ENCODE measurements around the gene GNAL. TPM values are rescaled to one million over a fixed set of nuclear protein-coding genes. Genes with fewer than 3 reads are reported as not detected.

Gene GNAL
- total RNA-seq, 1 experiment from 2014 or later, result 4.6 TPM

DNA sequence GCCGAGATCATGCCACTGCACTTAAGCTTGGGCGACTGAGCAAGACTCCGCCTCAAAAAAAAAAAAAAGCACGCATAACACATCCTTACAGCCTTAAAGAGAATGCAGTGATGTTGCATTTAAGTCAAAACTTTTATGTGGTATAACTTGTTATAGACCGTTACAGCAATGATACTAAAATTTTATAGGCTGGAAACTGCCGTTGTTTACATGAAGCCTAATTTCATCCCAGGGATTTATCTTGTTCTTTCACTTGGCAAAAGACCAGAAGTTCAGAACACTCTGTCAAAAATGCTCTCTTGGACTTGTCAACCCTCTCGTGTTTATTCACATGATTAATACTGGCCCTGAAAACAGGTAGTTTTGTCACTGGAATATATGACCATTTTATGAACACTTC lies 7.4 kb downstream of the GNAL start (continued):
- TF ChIP-seq ELF1 (IDR thresholded peaks at IDR 0.05; ENCODE audit: borderline replicate concordance, low read depth) (no peak), ZFX (IDR thresholded peaks at IDR 0.05) (no peak), JUND (IDR thresholded peaks at IDR 0.05) (no peak), TCF7L2 (IDR thresholded peaks at IDR 0.05; ENCODE audit: borderline replicate concordance, extremely low read depth, insufficient read depth, insufficient read length) (no peak), ZBTB33 (IDR thresholded peaks at IDR 0.05; ENCODE audit: extremely low read depth, insufficient replicate concordance, low read length) (no peak), FOSL1 (IDR thresholded peaks at IDR 0.05; ENCODE audit: low read depth) (no peak), YY1 (IDR thresholded peaks at IDR 0.05; ENCODE audit: extremely low read depth, insufficient replicate concordance, low read depth, low read length) (no peak)
- TF ChIP-seq, protein P1, sequence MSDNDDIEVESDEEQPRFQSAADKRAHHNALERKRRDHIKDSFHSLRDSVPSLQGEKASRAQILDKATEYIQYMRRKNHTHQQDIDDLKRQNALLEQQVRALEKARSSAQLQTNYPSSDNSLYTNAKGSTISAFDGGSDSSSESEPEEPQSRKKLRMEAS (IDR thresholded peaks at IDR 0.05), result no peak

GRCh38 chr18:11700876-11701275 lies 11.8 kb downstream of the GNAL start:
- no peak for ATAC-seq
- RAD21 ChIA-PET (ENCODE audit: low non-redundant PET in 1 of 2, low total read pairs in 2 of 2, uncharacterized antibody in 2 of 2, unreplicated experiment in 2 of 2), result no interaction called here
- Histone ChIP-seq H3K4me1 (ENCODE audit: control insufficient read depth in 1 of 2, insufficient read depth in 2 of 2, low read length in 2 of 2) (no peaks in the 10 kb centered on the region), H3K79me2 (ENCODE audit: insufficient read depth, low read length) (no peaks in the 10 kb centered on the region), H3K9me2 (ENCODE audit: insufficient read depth) (no peaks in the 10 kb centered on the region), H3K4me3 (replicated peaks in 1 of 2; ENCODE audit: low read depth in 1 of 2, low read length in 2 of 2) (no peak overlapping the region), H4K20me1 (ENCODE audit: insufficient read depth) (no peaks in the 10 kb centered on the region), H3K9me3 (ENCODE audit: control insufficient read depth in 1 of 2, insufficient read depth in 1 of 2, low read depth in 1 of 2, low read length in 2 of 2) (no peaks in the 10 kb centered on the region), H3K9ac (ENCODE audit: low read length) (no peak overlapping the region), H3K36me3 (ENCODE audit: control insufficient read depth in 1 of 2, insufficient read depth in 2 of 2, low read length in 2 of 2) (no peaks in the 10 kb centered on the region), H3K27ac (ENCODE audit: low read depth, low read length) (no peak overlapping the region), H3K27me3 (ENCODE audit: insufficient read depth, low read length) (no peaks in the 10 kb centered on the region), H3K4me2 (ENCODE audit: low read length) (no peak overlapping the region), H2AFZ (ENCODE audit: low read depth, low read length, poor library complexity, severe bottlenecking) (no peak overlapping the region)
- POLR2A ChIA-PET, result no interaction called here
- CTCF ChIA-PET, result no interaction called here
- BruUV-seq (replicated peaks), result no TSS peak
- DNase-seq (ENCODE audit: low read depth, low spot score), result no peak
- TF ChIP-seq JUND (IDR thresholded peaks at IDR 0.05), result no peak
- no peak for TF ChIP-seq EZH2phosphoT487 (IDR thresholded peaks at IDR 0.05; ENCODE audit: borderline replicate concordance)
- no peak for TF ChIP-seq CEBPB (IDR thresholded peaks at IDR 0.05; ENCODE audit: low read depth)
- TF ChIP-seq, protein P2, sequence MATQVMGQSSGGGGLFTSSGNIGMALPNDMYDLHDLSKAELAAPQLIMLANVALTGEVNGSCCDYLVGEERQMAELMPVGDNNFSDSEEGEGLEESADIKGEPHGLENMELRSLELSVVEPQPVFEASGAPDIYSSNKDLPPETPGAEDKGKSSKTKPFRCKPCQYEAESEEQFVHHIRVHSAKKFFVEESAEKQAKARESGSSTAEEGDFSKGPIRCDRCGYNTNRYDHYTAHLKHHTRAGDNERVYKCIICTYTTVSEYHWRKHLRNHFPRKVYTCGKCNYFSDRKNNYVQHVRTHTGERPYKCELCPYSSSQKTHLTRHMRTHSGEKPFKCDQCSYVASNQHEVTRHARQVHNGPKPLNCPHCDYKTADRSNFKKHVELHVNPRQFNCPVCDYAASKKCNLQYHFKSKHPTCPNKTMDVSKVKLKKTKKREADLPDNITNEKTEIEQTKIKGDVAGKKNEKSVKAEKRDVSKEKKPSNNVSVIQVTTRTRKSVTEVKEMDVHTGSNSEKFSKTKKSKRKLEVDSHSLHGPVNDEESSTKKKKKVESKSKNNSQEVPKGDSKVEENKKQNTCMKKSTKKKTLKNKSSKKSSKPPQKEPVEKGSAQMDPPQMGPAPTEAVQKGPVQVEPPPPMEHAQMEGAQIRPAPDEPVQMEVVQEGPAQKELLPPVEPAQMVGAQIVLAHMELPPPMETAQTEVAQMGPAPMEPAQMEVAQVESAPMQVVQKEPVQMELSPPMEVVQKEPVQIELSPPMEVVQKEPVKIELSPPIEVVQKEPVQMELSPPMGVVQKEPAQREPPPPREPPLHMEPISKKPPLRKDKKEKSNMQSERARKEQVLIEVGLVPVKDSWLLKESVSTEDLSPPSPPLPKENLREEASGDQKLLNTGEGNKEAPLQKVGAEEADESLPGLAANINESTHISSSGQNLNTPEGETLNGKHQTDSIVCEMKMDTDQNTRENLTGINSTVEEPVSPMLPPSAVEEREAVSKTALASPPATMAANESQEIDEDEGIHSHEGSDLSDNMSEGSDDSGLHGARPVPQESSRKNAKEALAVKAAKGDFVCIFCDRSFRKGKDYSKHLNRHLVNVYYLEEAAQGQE (IDR thresholded peaks at IDR 0.05; ENCODE audit: low read depth), result no peak
- no peak for TF ChIP-seq TCF7L2 (IDR thresholded peaks at IDR 0.05; ENCODE audit: borderline replicate concordance, extremely low read depth, insufficient read depth, insufficient read length)
- TF ChIP-seq YY1 (IDR thresholded peaks at IDR 0.05; ENCODE audit: extremely low read depth, insufficient replicate concordance, low read depth, low read length), result no peak
- TF ChIP-seq SRF (IDR thresholded peaks at IDR 0.05; ENCODE audit: low read depth), result no peak
- TF ChIP-seq, protein P3, sequence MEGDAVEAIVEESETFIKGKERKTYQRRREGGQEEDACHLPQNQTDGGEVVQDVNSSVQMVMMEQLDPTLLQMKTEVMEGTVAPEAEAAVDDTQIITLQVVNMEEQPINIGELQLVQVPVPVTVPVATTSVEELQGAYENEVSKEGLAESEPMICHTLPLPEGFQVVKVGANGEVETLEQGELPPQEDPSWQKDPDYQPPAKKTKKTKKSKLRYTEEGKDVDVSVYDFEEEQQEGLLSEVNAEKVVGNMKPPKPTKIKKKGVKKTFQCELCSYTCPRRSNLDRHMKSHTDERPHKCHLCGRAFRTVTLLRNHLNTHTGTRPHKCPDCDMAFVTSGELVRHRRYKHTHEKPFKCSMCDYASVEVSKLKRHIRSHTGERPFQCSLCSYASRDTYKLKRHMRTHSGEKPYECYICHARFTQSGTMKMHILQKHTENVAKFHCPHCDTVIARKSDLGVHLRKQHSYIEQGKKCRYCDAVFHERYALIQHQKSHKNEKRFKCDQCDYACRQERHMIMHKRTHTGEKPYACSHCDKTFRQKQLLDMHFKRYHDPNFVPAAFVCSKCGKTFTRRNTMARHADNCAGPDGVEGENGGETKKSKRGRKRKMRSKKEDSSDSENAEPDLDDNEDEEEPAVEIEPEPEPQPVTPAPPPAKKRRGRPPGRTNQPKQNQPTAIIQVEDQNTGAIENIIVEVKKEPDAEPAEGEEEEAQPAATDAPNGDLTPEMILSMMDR (IDR thresholded peaks at IDR 0.05 in 2 of 3, conservative IDR thresholded peaks at IDR 0.05 in 1 of 3; ENCODE audit: borderline replicate concordance in 1 of 3, insufficient read depth in 1 of 3, low read depth in 2 of 3, low read length in 2 of 3), result no peak
- TF ChIP-seq EZH2 (IDR thresholded peaks at IDR 0.05), result no peak
- no peak for TF ChIP-seq SP1 (IDR thresholded peaks at IDR 0.05; ENCODE audit: low read depth)
- no peak for TF ChIP-seq ZFX (IDR thresholded peaks at IDR 0.05)
- TF ChIP-seq EGR1 (IDR thresholded peaks at IDR 0.05; ENCODE audit: low read depth), result no peak
- intact Hi-C loops (cut with micrococcal nuclease), result no loop called here

All from HCT116 (cell line).